NB4 (cell line): ENCODE data around the gene ERGIC1.

Source experiments
- DNase-seq: peaks from one replicate; pipeline ENCODE4 v3.0.0; 2010; ENCODE audit warnings: low read depth
- H3K4me3 ChIP-seq: one replicate; pipeline ENCODE4 v1.5.1; 2011; ENCODE audit warnings: mild to moderate bottlenecking, low read depth, low read length, moderate library complexity
- MYC ChIP-seq: IDR thresholded peaks from 2 replicates; pipeline ENCODE4 v1.6.1; 2011; ENCODE audit warnings: low read depth, low read length
- POLR2A ChIP-seq: IDR thresholded peaks from 2 replicates; pipeline ENCODE4 v1.6.1; 2011; ENCODE audit warnings: mild to moderate bottlenecking; ENCODE audit not compliant: insufficient read length; ENCODE audit errors: extremely low read depth
- TF ChIP-seq, protein P1 (sequence below): IDR thresholded peaks from one replicate; pipeline ENCODE4 v1.5.1; 2012; ENCODE audit warnings: low read depth, low read length
- TF ChIP-seq, protein P2 (sequence below): IDR thresholded peaks from 2 replicates; pipeline ENCODE4 v1.6.1; 2011; ENCODE audit warnings: low read depth, low read length

Gene ERGIC1

DNA sequence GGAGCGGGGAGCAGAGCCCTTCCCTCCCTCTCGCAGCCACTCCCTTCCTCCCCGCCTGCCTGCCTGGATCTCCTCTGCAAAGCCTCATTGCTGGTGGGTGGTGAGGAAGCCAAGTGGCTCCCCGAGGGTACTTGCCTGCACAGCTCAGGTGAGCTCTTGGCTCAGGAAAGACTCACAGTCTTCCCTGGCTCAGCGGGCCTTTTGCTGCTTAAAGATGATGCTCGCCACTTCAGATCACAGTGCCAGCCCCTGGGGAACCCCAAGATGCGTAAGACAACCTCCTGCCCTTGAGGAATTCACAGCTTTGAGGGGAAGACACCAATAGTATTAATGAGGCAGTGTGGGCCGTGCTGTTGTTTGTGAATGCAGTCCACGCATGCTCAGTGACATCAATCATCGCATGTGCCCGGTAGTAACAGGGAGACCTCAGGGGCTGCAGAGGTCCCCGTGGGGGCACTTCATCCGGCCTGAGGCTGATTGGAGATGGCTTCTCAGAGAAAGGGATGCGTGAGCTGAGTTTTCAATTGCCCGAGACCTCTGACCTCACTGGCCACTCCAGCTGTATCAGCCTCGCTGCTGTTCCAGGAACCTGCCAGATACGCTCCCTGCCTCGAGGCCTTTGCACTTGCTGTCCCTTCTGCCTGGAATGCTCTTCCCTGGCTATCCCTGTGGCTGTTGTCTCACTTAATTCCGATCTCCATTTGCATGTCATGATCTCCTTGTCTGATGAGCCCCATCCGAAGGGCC is 36.8 kb downstream of the ERGIC1 start:
- TF ChIP-seq, protein P1, sequence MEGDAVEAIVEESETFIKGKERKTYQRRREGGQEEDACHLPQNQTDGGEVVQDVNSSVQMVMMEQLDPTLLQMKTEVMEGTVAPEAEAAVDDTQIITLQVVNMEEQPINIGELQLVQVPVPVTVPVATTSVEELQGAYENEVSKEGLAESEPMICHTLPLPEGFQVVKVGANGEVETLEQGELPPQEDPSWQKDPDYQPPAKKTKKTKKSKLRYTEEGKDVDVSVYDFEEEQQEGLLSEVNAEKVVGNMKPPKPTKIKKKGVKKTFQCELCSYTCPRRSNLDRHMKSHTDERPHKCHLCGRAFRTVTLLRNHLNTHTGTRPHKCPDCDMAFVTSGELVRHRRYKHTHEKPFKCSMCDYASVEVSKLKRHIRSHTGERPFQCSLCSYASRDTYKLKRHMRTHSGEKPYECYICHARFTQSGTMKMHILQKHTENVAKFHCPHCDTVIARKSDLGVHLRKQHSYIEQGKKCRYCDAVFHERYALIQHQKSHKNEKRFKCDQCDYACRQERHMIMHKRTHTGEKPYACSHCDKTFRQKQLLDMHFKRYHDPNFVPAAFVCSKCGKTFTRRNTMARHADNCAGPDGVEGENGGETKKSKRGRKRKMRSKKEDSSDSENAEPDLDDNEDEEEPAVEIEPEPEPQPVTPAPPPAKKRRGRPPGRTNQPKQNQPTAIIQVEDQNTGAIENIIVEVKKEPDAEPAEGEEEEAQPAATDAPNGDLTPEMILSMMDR, result no peak
- TF ChIP-seq, protein P2, sequence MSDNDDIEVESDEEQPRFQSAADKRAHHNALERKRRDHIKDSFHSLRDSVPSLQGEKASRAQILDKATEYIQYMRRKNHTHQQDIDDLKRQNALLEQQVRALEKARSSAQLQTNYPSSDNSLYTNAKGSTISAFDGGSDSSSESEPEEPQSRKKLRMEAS, result no peak
- TF ChIP-seq MYC (no peak), POLR2A (no peak)
- DNase-seq, result no peak
- H3K4me3 ChIP-seq, result no peak overlapping the region

DNA sequence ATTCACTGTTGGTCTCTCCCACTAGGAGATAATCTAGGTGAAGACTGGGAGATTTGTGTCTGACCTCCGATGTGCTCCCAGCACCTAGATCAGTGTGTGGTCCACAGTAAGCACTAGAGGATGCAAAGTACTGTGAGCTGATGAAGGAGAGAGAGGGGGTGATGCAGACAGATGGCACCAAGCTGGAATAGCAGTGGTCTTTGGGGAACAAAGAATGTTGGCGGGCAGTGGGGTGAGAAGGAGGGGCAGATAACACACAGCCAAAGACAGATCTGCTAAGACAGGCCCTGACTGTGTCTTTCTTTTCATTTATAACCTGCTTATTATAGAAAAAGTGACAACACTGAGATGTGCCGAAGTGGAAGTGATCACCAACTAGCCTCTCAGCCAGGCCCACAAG is 37.5 kb downstream of the ERGIC1 start:
- TF ChIP-seq, protein P2, result no peak
- H3K4me3 ChIP-seq, result no peak overlapping the region
- no peak for DNase-seq

DNA sequence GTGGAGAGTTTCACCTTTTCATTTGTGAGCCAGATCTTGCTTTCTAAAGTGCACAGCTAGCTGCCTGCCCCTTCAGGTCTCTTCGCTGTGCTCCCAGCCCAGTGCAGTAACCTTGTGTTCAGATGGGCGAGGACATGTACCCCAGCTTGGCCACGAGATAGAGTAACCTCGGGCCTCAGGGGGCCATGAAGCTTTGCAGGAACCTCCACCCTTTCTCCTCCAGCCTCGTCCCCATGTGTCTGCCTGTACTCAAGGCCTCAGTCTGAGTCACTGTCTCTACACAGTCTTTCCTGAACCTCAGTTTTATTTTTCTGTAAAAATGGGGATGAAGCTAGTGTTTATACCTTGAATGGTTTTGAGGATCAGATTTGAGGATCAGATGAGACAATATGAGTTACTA is 37.9 kb downstream of the ERGIC1 start:
- no peak overlapping the region for H3K4me3 ChIP-seq
- TF ChIP-seq, protein P1, result no peak
- TF ChIP-seq POLR2A (no peak), MYC (no peak)
- TF ChIP-seq, protein P2, result no peak
- peak; percentile 21 for DNase-seq

DNA sequence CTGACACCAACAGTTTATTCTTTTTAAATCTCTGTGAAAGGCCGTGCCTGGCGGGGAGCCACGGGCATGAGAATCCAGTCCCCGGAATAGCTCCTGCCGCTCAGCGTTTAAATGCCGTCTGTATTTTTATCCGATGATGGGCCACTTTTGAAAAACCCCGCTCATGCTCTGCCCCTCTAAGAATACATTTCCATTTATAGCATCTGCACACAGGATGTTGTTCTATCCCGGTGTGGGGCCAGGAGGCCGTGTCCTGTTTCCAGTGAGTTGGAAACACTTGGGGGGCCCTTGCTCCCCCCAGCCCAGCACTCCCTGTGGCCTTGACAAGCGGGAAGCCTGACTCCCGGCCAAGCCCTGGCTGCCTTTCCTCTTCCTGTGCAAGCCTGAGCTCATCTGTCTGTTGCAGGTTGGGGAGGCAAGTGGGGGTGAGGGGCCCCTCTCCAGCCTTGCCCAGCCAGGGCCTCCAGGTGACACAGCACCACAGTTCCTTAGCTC is 39.0 kb downstream of the ERGIC1 start:
- no peak overlapping the region for H3K4me3 ChIP-seq
- TF ChIP-seq MYC (no peak), POLR2A (no peak)
- TF ChIP-seq, protein P2, result no peak
- TF ChIP-seq, protein P1, result no peak
- DNase-seq, result no peak

DNA sequence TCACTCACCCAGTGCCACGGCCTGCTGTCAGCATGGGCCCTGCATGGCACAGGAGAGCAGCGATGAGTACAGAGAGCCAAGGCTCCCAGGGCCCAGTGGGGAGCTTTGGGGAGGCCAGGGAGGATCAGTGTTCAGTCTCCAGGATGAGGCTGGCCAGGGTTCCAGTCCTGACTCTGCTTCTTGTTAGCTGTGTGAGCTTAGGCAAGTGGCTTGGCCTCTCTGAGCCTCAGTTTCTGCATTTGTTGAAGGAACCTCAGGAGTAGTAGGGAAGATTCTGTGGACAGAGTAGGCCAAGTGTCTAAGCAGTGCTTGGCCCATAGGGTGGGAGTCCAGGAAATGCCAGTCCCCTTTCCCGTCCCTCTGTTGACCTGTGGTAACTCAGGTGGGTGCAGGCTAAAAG is 39.5 kb downstream of the ERGIC1 start:
- DNase-seq, result no peak
- TF ChIP-seq POLR2A, result no peak
- no peak for TF ChIP-seq MYC
- TF ChIP-seq, protein P2, result no peak
- TF ChIP-seq, protein P1, result no peak
- H3K4me3 ChIP-seq, result no peak overlapping the region

DNA sequence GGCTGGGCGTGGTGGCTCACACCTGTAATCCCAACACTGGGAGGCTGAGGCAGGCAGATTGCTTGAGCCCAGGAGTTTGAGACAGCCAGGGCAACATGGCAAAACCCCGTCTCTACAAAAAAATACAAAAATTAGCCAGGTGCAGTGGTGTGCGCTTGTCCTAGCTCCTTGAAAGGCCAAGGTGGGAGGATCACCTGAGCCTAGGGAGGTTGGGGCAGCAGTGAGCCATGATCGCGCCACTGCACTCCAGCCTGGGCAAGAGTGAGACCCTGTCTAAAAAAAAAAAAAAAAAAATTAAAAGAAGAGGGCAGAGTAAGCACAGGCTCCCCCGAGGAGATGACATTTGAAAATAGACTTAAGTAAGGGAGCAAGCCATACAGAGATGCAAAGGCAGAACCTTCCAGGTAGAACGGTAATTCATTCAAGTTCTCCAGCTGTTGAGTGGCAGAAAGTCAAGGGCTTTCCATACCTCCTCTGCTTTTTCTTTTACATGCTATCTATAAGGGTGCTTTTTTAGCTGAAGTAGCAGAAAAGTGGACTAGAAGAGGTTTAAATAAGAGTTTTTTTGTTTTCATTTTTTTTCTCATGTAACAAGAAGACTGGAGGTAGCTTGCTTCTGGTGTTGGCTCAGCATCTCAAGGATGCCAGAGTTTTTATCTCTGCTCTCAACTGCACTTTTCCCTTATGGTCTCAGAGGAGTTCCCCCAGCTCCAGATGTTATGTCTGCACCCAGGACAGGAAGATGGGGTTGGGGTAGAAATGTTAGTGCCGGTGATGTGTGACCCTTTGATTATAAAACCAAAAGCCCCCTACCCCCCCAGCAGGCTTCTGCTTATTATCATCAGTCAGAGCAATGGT is 40.8 kb downstream of the ERGIC1 start:
- DNase-seq, result no peak

More for the DNA sequence above, 40.8 kb downstream of the ERGIC1 start:
- H3K4me3 ChIP-seq, result no peak overlapping the region
- TF ChIP-seq, protein P1, result no peak
- TF ChIP-seq, protein P2, result no peak
- no peak for TF ChIP-seq MYC
- TF ChIP-seq POLR2A, result no peak
